Hippocampal formation (tissue), 2 donors: ENCODE measurements around the gene SCUBE2.
A peak's percentile ranks its signal among the peaks of the same experiment; 100 is the strongest.

Experiments
- DNase-seq, 2 donors: peaks; one replicate each; lab custom pipeline; 2025; lab: John Stamatoyannopoulos, UW

The SCUBE2 gene

DNA sequence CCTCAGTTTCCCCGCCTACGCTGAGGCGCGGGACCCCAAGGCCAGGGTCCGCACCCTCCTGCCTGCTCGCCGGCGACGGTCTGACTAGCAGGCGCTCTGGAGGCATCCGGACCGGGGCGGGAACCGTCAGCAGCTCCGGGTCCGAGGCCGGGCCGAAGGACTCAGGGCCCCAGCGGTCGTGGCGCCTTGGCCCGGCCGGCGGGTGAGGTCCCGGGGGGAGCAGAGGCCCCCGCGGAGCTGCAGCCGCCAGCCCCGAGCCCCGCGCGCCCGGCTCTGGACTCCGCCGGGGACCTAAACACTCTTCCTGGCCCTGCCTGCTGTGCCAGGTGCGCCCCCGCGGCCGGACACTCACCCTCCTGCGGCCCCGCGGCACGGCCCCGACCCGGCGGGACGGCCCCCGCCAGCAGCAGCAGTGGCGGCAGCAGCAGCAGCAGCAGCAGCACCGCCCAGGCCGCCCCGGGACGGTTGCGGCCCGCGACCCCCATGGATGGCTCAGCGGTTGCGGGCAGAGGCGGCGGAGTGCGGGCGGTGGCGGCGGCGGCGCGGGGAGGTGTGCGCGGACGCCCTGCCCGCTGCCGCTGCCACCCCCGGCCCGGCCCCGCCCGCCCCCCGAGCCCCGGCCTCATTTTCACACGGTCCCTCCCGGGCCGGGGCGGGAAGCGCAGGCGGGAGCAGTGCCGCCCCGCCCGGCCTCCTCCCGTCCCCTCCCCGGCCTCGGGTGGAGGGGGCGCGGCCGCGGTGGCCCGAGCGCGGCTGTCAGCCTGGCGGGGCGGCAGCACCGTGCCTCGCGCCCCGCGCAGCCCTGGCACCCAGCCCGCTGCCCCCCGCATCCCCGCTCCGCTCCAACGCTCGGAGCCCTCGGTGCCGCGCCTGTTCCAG is at the start of gene SCUBE2:
TSS of gene SCUBE2 (minus strand) at position 556 of the 879 bp plus-strand sequence. CDS start at position 485, 71 bp downstream.
- DNase-seq = no peak

DNA sequence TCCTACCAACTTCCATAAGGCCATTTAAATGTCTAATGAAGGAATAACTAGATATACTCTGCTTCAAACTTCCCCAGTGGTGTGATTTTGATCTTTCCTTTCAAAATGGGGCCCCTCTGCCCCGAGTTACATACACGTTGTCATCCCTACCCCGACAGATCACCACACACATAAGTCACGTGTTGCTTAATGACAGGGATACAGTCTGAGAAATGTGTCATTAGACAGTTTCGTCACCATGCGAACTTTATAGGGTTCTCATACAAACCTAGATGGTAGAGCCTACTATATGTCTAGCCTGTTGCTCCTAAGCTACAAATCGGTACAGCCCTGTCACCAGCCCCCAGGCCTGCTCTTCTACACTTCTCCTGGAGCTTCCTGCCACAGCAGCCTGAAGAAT is 49.8 kb upstream of the SCUBE2 start:
- DNase-seq = no peak

DNA sequence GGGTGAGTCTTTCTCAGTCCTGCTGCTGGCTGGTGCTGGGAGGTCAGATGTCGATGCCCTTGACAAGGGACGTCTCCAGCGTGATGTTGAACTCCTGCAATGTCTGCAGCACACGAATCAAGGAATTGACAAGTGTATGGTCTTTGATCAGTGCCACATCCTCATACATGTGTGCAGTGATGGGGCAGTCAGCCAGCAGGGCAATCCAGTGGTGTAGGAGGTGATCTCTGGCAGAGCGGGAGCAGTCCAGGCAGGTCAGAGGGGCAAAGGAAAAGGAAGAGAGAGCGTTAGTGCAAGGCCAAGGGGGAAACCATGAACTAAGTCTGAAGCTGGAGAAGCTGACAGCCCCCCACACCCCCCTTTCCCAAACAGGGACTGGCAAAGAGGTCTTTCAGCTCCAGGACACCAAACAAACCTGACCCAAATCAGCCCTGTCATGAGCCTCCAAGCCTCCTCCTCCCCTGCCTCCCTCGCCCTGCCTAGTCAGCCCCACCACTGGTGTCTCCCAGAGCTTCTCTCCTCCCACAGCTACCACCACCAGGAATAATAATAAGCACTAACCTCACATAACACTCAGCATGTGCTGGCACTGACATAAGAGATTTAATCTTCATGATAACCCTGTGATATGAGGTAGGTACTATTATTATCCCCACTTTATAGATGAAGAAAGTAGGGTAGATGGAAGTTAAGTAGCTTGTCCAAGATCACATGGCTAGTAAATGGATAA is 48.4 kb upstream of the SCUBE2 start:
- no peak for DNase-seq

DNA sequence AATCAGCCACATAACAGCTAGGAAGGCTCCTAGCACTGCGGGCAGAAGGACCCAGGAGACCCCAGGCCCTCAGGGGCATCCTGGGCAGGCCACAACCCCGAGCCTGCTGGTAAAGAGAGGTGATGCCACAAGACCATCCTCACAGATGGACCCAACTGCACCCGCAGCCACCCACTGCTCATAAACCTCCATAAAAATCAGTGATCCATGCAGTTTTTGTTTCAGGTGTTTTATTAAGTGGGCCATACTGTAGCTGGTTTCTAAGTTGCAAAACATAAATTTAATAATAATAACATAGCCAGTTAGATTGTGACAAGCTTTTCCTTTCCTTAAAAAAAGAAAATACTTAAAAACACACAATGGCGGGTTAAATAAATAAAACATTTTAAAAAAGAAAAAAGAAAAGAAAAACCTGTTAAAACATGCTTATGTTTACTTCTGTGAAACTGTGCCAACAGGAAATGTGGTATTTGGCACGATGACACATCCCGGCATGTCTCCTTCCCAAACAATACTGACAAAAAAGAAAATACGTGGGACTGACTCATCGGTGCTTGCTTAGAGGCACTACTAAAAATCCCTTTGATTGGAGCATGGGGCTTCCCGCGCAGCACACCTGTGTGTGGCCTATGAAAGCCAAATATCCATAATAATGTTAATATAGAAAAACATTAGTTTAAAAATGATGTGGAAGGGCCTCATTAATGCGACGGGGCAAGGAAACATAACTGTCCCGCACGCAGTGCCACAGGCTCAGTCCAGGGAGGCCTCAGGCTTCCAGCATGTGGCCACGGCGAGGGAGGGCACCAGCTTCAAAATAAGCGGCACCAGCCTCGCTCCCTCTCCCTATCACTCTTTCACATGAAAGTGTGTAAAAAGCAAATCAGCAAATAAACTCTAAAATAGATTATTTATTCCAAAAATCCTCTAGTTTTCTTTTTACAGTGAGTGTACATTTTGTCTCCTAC is 47.5 kb upstream of the SCUBE2 start:
- DNase-seq = no peak

DNA sequence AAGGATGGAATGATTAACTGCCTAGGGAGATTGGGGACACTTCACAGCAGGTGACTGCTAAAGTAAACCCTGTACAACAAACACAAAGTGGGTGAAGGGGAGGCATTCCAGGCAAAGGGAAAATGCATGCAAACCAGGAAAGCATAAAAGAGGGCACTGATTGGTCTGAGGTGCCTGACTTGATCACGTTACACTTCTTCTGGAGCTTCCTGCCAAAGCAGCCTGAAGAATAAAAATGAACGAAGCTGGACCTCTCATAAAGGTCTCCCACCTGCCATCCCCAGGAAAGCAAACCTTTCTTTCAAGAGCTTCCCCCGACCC is 46.7 kb upstream of the SCUBE2 start:
- DNase-seq = no peak

DNA sequence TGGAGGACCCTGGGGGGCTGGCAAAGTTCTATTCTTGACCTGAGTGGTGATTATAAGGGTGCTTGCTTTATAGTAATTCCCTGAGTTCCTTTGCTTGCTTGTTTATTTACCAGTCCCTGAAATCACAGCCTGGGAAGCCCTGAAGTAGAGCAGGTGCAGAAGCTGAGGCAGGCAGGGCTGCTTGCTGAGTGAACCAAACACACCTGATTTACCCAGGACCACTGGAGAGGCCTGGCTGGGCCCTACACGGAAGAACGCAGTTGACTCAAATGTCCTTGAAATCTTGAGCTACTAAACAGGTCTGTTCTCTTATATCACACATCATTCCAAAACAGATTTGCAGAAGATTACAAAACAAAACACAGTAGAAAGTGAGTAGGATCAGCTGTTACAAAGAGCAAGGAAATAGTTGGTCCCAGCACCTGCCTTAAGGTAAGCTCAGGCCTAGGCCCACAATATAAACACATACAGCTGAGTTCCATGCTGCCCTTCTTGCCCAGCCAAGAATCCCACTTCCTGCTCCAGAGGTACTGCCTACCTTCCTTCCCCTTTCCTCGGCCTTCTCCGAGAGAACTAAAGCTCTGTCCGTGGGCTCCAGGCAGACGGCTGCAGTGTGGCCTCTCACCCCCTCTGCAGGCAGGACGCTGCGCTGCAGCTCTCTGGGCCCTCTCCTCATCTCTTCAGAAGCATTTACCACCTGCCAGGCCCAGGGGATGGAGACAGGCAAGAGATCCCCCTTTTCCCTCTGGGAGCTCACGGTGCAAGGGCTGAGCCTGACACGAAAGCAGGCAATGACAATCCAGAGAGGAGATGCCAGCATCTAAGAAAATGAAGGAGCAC is 46.1 kb upstream of the SCUBE2 start:
- DNase-seq = peak; percentile 62 to 67

DNA sequence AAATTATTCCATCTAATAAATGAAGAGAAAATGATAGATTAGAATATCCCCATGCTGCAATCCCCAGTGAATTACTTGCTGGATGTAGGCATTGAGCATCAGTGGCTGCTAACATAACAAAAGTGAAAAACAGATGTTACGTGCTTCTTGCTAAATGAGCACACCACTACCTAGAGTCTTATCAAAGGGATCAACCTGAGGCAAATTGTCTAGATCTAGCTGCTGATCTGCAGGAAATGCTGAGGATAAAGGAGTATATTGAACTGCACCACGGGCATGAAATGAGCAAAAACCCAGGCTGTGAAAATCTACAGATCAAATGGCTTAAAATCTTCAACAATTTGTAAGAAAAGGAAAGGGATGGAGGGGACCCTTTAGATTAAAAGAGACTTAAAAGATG is 45.3 kb upstream of the SCUBE2 start:
- DNase-seq = no peak

DNA sequence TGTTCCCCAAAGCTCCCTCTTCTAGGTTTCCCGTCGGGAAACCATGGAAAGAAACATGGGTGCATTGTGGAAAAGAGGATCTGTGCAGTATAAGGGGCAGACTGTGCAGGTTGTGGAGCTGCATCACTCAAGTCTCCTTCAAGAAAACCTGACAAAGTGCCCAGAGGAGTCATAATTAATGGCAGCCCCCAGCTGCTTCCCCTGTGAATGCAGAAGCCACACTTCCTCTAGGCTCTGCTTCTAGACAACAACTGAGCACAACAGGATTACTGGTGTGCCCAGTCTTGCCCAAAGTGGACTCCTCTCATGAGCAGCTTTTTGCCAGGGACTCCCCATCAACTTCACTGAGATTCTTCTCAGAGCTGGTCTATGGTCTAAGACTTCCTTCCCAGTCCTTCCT is 42.6 kb upstream of the SCUBE2 start:
- DNase-seq = no peak

DNA sequence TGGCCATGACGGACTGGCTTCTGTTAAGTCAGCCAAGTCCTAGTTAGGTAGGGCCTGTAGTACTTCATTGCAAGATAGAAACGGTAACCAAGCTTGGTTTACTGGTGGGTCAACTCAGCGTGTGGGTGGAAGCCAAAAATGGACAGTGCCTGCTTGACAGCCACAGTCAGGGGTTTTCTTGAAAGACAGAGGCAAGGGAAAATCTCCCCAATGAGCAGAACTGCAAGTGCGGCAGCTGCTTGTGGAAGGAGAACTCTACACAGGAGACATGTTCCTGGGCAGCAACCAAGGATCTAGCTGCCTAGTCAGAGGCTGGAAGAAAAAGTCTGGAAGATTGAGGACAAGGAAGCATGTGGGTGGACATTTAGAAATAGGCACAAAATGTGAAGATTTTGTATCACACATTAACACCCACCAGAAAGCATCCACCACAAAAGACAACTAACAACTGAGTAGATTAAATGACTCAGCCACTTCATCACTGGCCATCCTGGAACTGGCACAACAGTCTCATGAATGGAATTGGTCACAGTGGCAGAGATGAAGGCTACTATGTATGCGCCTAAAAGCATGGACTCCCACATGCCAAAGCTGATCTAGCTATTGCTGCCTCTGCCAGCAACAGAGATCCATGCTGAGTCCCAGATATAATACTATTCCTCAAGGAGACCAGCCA is 40.9 kb upstream of the SCUBE2 start:
- no peak for DNase-seq

DNA sequence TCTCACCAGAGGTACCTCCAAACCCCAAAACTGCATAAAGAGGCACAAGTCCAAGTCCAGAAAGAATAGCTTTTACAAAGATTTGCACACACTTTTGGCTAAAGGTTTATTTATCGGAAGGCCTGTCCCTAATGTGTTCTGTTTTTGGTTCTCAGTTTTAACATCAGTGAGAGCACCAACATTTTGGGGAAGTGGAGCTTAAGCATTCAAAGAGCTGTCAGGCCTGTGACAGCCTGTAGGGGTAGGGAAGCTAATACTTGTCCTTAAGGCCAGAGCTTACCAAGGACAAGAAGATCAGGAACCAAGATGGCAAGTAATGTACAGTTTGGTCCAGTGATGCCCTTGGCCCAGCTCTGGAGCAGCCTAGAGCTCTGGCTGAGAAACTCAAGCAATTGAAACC is 38.9 kb upstream of the SCUBE2 start:
- no peak for DNase-seq

DNA sequence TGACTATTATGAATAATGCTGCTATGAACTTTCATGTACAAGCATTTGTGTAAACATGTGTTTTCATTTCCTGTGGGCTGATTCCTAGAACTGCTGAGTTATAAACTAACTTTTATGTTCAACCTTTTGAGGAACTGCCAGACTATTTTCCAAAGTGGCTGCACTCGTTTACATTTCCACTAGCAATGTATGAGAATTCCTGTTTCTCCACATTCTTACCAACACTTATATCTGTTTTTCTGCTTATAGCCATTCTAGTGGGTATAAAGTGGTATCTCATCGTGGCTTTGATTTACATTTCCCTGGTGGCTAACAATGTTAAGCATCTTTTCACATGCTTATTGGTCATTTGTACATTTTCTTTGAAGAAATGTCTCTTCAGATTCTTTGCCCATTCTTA is 35.2 kb upstream of the SCUBE2 start:
- no peak for DNase-seq

DNA sequence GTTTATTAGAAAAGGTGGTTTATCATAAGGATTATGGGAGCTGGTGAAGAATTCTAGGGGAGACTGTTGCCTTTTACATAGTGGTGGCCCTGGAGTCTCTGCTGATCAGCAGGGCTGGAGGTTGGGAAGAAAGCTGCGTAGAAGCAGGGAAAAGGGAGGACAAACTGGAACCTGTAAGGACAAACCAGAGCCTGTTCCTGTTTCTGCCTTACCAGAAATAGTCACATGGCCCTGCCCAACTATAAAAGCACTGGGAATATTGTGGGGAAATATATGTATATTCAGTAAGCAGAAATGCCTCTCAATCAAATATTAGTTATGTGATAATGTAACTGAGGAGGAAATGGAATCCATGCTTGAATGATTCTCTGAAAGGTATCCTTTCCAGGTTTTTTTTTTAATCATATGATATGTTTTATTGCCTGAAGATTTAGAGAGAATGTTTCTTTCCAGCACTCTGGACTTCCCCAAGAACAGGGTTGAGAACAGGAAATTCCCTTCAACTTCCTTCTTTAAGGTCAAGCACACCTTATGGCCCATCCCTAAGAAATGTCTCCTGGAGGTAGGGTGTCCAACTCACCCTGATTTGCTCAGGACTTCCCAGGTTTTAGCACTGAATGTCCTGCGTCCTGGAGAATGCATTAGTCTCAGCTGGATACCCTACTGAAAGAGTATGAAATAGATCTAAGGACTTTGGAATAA is 33.9 kb upstream of the SCUBE2 start:
- no peak for DNase-seq

DNA sequence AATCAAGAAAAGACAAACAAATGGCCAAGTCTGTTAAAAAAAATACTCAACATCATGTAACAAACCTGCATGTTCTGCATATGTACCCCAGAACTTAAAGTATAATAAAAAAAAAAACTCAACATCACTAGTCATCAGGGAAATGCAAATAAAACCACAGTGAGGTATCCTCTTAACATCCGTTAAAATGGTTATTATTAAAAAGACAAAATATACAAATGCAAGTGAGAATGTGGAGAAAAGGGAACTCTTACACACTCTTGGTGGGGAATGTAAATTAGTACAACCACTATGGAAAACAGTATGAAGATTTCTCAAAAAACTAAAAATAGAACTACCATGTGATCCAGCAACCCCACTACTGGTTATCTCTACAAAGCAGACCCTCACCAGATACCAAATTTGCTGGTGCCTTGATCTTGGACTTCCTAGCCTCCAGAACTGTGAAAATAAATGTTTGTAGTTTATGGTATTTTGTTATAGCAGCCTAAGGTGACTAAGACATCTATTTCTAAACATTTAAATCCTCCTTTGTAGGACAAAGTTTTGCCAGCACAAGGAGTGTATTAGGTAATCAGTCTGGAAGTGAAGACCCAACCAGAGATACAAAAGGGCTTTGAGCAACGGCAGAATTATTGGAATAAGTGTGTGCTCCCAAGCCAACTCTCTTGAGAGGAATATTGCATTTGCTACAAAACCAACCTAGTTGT is 32.4 kb upstream of the SCUBE2 start:
- no peak for DNase-seq

DNA sequence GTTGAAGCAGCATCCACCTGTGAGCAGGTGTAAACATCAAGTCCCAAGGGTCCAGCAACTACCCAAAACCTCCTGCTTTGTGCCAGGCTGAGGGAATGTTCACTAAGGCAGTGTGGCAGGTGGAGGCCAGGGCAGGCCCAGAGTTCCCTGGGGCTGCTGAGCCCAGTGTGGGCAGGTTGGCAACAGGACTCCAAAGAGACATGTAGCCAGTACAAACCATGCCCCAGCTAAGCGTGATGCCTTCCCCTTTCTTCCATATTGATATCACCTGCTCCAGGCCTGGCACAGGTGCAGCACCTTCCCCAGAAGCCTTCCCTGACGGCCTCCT is 30.0 kb upstream of the SCUBE2 start:
- DNase-seq = no peak

DNA sequence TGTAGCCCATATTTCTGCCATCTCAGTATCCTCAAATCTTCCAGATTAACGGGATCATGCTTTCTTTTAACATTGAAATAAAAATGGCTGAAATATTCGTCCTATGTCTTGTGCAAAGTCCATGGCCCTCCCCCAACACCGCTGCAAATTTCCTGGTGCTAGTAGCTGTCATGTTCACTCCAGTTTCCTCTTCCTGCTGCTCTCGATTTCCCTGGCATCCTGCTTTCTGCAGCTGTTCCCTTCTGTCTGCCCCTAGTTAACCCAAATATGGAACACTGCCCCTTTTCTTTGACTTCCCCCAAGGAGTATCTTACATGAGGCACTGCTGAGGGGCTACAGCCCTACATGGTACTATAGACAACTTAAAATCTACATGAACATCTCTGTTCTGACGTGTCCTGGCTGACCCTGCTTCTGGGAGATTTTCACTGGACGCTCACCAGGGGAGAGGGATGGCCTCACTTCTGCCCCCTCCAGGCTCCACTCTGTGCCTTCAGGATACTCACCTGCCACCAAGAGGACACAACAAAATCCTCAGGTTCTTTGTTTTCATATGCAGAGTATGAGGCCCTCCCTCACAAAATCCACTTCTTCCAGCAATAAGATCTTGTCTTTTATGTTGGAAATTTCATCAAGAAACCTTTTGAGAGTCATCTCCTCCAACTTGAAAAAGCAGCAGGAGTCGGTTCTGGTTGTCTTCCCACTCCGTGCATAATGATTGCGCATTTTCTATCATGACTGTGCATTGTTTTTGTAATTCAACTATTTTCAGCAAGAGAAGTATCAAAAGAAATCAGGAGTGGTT is 29.5 kb upstream of the SCUBE2 start:
- no peak for DNase-seq

DNA sequence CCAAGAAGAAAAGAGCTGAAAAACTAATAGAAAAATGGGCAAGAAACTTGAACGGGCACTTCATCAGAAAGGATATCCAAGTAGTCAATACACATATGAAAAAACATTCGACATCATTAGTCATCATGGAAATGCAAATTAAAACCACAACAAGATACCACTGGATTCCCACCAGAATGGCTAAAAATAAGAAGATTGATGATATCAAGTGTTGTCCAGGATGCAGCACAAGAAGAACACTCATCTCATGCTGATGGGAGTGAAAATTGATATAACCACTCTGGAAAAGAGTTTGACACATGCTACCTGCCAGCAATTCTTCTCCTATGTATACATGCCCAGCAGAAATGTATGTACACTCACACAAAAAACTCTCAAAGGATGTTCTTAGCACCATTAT is 26.9 kb upstream of the SCUBE2 start:
- DNase-seq = no peak

DNA sequence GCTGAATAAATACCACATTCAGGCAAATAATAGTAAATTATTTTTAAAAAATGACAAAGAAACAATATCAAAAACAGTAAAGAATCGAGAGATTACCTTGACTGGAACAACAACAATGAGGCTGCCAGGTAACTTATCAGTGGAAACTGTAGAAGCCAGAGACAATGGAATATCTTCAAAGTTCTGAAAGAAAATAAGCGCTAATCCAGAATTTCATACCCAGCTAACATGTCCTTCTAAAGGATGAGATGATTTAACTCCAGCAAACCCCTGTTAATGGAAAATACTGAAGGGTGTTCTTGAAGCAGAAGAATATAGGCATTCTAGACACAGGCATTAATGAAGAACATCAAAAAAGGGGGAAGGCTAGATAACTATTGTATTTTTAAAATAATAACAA is 20.7 kb upstream of the SCUBE2 start:
- no peak for DNase-seq

DNA sequence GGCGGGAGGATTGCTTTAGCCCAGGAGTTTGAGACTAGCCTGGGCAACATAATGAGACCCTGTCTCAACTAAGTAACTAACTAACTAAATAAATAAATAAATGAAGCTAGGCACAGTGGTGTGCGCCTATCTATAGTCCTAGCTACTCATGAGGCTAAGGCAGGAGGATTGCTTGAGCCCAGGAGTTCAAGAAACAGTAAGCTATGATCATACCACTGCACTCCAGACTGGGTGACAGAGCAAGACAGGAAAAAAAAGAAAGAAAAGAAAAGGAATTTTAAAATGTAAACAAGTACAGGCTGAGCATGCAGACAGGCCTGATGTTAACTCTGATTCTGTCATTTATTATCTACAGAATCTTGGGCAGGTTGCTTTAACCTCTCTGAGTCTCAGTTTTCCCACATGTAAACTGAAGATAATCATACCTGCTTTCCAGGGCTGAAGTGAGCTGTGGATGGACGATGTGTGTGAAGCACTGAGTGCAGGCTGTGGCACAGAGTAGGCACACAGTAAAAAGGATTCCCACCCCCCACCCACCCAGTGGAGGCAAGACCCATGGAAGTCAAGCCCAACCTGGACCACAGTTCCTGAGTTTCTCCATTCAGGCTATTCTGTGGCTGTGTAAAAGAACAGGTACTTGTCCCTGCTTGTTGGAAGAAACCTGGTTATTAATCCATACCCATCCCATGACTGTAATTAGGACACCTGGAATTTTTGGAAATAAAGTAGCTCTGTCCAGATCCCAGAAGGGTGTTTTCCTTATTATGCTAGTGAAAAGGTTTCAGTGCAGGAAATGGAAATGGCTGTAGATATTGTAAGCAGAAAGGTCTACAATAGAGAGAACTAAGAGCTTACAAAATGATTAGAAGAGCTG is 18.7 kb upstream of the SCUBE2 start:
- no peak for DNase-seq
